ENCODE results near the gene ANO2. TPM values are rescaled to one million over a fixed set of nuclear protein-coding genes. Genes with fewer than 3 reads are reported as not detected.

ANO2 gene
- total and polyA plus RNA-seq, 2 donors (not counting 3 experiments of a cell fraction or from before 2014, with no cell fraction given) = 15.4 to 65.0 TPM

DNA sequence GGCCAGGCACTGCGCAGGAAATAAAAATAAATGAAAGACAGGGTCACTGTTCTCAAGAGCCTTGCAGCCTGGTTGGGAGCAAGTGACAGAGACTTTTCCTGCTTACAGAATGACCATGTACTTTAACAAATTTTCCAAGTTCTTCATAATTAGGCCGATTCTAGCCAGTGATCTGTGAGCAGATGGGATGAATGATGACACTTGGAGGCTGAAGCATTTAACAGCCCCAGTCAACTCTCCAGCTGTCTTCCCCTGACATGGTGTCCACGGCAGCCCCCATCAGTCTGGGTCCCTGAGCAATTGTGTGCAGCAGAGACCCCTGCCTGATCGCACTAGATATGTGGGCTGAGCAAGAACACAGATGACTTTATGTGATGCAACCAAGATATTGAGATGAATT, 314.3 kb downstream of the ANO2 start:
- H3K4me2 ChIP-seq (ENCODE audit: insufficient read depth, low read length) = no peak overlapping the region
- POLR2A ChIA-PET = no interaction called here
- H3K4me3 ChIP-seq (replicated peaks in 1 of 3; ENCODE audit: insufficient read depth in 1 of 3, low read depth in 1 of 3, low read length in 3 of 3) = no peak overlapping the region
- no peak overlapping the region for H2AFZ ChIP-seq (ENCODE audit: low read depth, low read length)
- H4K20me1 ChIP-seq (replicated peaks; ENCODE audit: control insufficient read depth, extremely low read depth, insufficient read depth, low read length) = no peaks in the 10 kb centered on the region
- no TSS peak for BruUV-seq (replicated peaks)
- intact Hi-C loops (cut with micrococcal nuclease) = no loop called here
- no peak for FAIRE-seq
- H3K9me3 ChIP-seq (replicated peaks; ENCODE audit: control insufficient read depth, insufficient read depth, low read length) = no peaks in the 10 kb centered on the region
- peaks cover 4% of the 10 kb centered on the region for H3K4me1 ChIP-seq (ENCODE audit: control insufficient read depth, extremely low read depth, insufficient read depth, low read length)
- CTCF ChIA-PET = no interaction called here
- peaks cover 0 to 20% of the 10 kb centered on the region in 2 experiments for H3K36me3 ChIP-seq (ENCODE audit: control insufficient read depth in 2 of 2, extremely low read depth in 1 of 2, insufficient read depth in 2 of 2, low read length in 2 of 2)
- DNase-seq (ENCODE audit: low read depth, low spot score) = no peak
- TF ChIP-seq, protein P1, sequence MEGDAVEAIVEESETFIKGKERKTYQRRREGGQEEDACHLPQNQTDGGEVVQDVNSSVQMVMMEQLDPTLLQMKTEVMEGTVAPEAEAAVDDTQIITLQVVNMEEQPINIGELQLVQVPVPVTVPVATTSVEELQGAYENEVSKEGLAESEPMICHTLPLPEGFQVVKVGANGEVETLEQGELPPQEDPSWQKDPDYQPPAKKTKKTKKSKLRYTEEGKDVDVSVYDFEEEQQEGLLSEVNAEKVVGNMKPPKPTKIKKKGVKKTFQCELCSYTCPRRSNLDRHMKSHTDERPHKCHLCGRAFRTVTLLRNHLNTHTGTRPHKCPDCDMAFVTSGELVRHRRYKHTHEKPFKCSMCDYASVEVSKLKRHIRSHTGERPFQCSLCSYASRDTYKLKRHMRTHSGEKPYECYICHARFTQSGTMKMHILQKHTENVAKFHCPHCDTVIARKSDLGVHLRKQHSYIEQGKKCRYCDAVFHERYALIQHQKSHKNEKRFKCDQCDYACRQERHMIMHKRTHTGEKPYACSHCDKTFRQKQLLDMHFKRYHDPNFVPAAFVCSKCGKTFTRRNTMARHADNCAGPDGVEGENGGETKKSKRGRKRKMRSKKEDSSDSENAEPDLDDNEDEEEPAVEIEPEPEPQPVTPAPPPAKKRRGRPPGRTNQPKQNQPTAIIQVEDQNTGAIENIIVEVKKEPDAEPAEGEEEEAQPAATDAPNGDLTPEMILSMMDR (IDR thresholded peaks at IDR 0.05; ENCODE audit: extremely low read depth in 1 of 2, insufficient read depth in 1 of 2, low read depth in 1 of 2, low read length in 2 of 2) = no peak
- TF ChIP-seq FOS (IDR thresholded peaks at IDR 0.05; ENCODE audit: borderline replicate concordance, insufficient read depth, low read length) (no peak), POLR2A (IDR thresholded peaks at IDR 0.05; ENCODE audit: low read depth, low read length) (no peak), EZH2 (IDR thresholded peaks at IDR 0.05; ENCODE audit: borderline replicate concordance, low read depth, low read length, severe bottlenecking) (no peak), MYC (IDR thresholded peaks at IDR 0.05; ENCODE audit: low read depth, low read length) (no peak)
- TF ChIP-seq, protein P2, sequence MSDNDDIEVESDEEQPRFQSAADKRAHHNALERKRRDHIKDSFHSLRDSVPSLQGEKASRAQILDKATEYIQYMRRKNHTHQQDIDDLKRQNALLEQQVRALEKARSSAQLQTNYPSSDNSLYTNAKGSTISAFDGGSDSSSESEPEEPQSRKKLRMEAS (IDR thresholded peaks at IDR 0.05; ENCODE audit: insufficient read depth, insufficient read length) = no peak
- H3K9me1 ChIP-seq (replicated peaks; ENCODE audit: control insufficient read depth, extremely low read depth, insufficient read depth, low read length) = no peaks in the 10 kb centered on the region
- H3K27ac ChIP-seq (ENCODE audit: insufficient read depth, low read depth, low read length) = no peak overlapping the region
- H3K9ac ChIP-seq (replicated peaks; ENCODE audit: extremely low read depth, insufficient read depth, low read length) = no peak overlapping the region
- H3K79me2 ChIP-seq (ENCODE audit: control insufficient read depth, insufficient read depth, low read length) = no peaks in the 10 kb centered on the region
- dilution Hi-C loops (cut with MboI; ENCODE audit: extremely low pct_ligation_motif_present, low sequenced_read_pairs) = no loop called here
- H3K27me3 ChIP-seq (ENCODE audit: control insufficient read depth in 2 of 2, insufficient read depth in 2 of 2, low read length in 2 of 2) = peaks cover 0 to 2% of the 10 kb centered on the region in 2 experiments

DNA sequence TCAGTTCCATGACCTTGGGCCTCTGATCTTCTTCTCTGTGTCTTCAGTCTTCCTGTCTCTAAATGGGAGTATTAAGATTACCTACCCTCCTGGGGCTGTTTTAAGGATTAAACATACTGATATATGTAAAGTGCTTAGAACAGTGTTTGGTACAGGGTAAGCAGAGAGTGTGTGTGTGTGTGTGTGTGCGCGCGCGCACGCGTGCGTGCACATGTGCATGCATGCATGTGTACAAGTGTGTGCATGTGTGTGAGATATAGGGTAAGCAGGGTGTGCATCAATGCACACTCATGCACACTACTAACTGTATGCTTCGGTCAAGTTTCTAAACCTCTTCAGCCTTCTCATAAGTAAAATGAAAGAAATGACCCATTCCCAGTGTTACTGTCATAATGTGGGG, 316.6 kb downstream of the ANO2 start:
- peaks cover 16% of the 10 kb centered on the region for H3K4me1 ChIP-seq (ENCODE audit: control insufficient read depth, extremely low read depth, insufficient read depth, low read length)
- ChIA-PET CTCF (no interaction called here), POLR2A (no interaction called here)
- dilution Hi-C loops (cut with MboI; ENCODE audit: extremely low pct_ligation_motif_present, low sequenced_read_pairs) (no loop called here), intact Hi-C loops (cut with micrococcal nuclease) (no loop called here)
- no peak for FAIRE-seq
- H3K79me2 ChIP-seq (ENCODE audit: control insufficient read depth, insufficient read depth, low read length) = no peaks in the 10 kb centered on the region
- no peaks in the 10 kb centered on the region for H4K20me1 ChIP-seq (replicated peaks; ENCODE audit: control insufficient read depth, extremely low read depth, insufficient read depth, low read length)
- H3K27ac ChIP-seq (ENCODE audit: insufficient read depth, low read depth, low read length) = no peak overlapping the region
- no peak overlapping the region for H2AFZ ChIP-seq (ENCODE audit: low read depth, low read length)
- no peaks in the 10 kb centered on the region for H3K9me1 ChIP-seq (replicated peaks; ENCODE audit: control insufficient read depth, extremely low read depth, insufficient read depth, low read length)
- BruUV-seq (replicated peaks) = no TSS peak
- no peaks in the 10 kb centered on the region for H3K9me3 ChIP-seq (replicated peaks; ENCODE audit: control insufficient read depth, insufficient read depth, low read length)
- TF ChIP-seq, protein P1 (IDR thresholded peaks at IDR 0.05; ENCODE audit: extremely low read depth in 1 of 2, insufficient read depth in 1 of 2, low read depth in 1 of 2, low read length in 2 of 2) = no peak
- TF ChIP-seq POLR2A (IDR thresholded peaks at IDR 0.05; ENCODE audit: low read depth, low read length) = no peak
- no peak for TF ChIP-seq EZH2 (IDR thresholded peaks at IDR 0.05; ENCODE audit: borderline replicate concordance, low read depth, low read length, severe bottlenecking)
- no peak for TF ChIP-seq FOS (IDR thresholded peaks at IDR 0.05; ENCODE audit: borderline replicate concordance, insufficient read depth, low read length)
- TF ChIP-seq JUN (IDR thresholded peaks at IDR 0.05; ENCODE audit: borderline replicate concordance, insufficient read depth, insufficient read length, low read depth) = no peak
- TF ChIP-seq GATA2 (IDR thresholded peaks at IDR 0.05; ENCODE audit: insufficient read depth, insufficient read length, low read depth, low read length) = no peak
- no peak for TF ChIP-seq POLR2AphosphoS5 (IDR thresholded peaks at IDR 0.05; ENCODE audit: insufficient read depth, low read depth, low read length)
- TF ChIP-seq, protein P2 (IDR thresholded peaks at IDR 0.05; ENCODE audit: insufficient read depth, insufficient read length) = no peak
- TF ChIP-seq MYC (IDR thresholded peaks at IDR 0.05; ENCODE audit: low read depth, low read length) = no peak
- no peak overlapping the region for H3K4me2 ChIP-seq (ENCODE audit: insufficient read depth, low read length)
- H3K9ac ChIP-seq (replicated peaks; ENCODE audit: extremely low read depth, insufficient read depth, low read length) = no peak overlapping the region
- no peak for DNase-seq (ENCODE audit: low read depth, low spot score)
- H3K4me3 ChIP-seq (replicated peaks in 1 of 3; ENCODE audit: insufficient read depth in 1 of 3, low read depth in 1 of 3, low read length in 3 of 3) = no peak overlapping the region
- H3K36me3 ChIP-seq (ENCODE audit: control insufficient read depth in 2 of 2, extremely low read depth in 1 of 2, insufficient read depth in 2 of 2, low read length in 2 of 2) = peaks cover 0 to 18% of the 10 kb centered on the region in 2 experiments
- no peaks in the 10 kb centered on the region for H3K27me3 ChIP-seq (ENCODE audit: control insufficient read depth in 2 of 2, insufficient read depth in 2 of 2, low read length in 2 of 2)
